ENCODE measurements around the gene KRTAP1-5.

- TF ChIP-seq ZNF384 (IDR thresholded peaks at IDR 0.05), result no peak
- no peak for TF ChIP-seq NFRKB (IDR thresholded peaks at IDR 0.05)
- TF ChIP-seq FOXM1 (IDR thresholded peaks at IDR 0.05; ENCODE audit: borderline replicate concordance), result no peak
- no peak for TF ChIP-seq SP1 (IDR thresholded peaks at IDR 0.05)
- TF ChIP-seq SUZ12 (IDR thresholded peaks at IDR 0.05), result no peak
- TF ChIP-seq HDGF (IDR thresholded peaks at IDR 0.05; ENCODE audit: borderline replicate concordance), result no peak
- TF ChIP-seq BHLHE40 (IDR thresholded peaks at IDR 0.05; ENCODE audit: borderline replicate concordance), result no peak
- TF ChIP-seq CTBP1 (IDR thresholded peaks at IDR 0.05; ENCODE audit: borderline replicate concordance), result no peak
- TF ChIP-seq TARDBP (IDR thresholded peaks at IDR 0.05), result no peak
These were observed 14.5 kb downstream of the KRTAP1-5 start for GRCh38 chr17:41012326-41013120.

Measured in HEK293T (cell line).